KG1 (cell line): ENCODE measurements around the gene EXOC4.
A peak's percentile ranks its signal among the peaks of the same experiment; 100 is the strongest.
"Not testable (repeated sequence)": the region's sequence is repeated elsewhere in the genome, so short reads cannot be mapped to it uniquely, and the experiment has no call there.

Source experiments
- DNase-seq: peaks from one replicate; lab custom pipeline; 2025; lab: John Stamatoyannopoulos, UW

Gene EXOC4

GRCh38 chr7:134071355-134072331, 818.8 kb downstream of the EXOC4 start:
- no peak for DNase-seq

GRCh38 chr7:134073276-134073675, 820.4 kb downstream of the EXOC4 start:
- no peak for DNase-seq

GRCh38 chr7:134075799-134076198, 822.9 kb downstream of the EXOC4 start:
- DNase-seq, result no peak

GRCh38 chr7:134077560-134077959, 824.7 kb downstream of the EXOC4 start:
- not testable (repeated sequence) for DNase-seq

GRCh38 chr7:134078991-134079390, 826.1 kb downstream of the EXOC4 start:
- no peak for DNase-seq

GRCh38 chr7:134081695-134082094, 828.8 kb downstream of the EXOC4 start:
- no peak for DNase-seq

GRCh38 chr7:134083766-134084487, 831.0 kb downstream of the EXOC4 start:
- DNase-seq, result no peak

GRCh38 chr7:134084488-134085144, 831.7 kb downstream of the EXOC4 start:
- no peak for DNase-seq

- no peak for DNase-seq
Measured at GRCh38 chr7:134085311-134085710, 832.4 kb downstream of the EXOC4 start.

GRCh38 chr7:134086998-134087735, 834.3 kb downstream of the EXOC4 start:
- DNase-seq, result no peak

GRCh38 chr7:134088199-134088598, 835.3 kb downstream of the EXOC4 start:
- DNase-seq, result no peak

GRCh38 chr7:134089446-134089845, 836.6 kb downstream of the EXOC4 start:
- no peak for DNase-seq

GRCh38 chr7:134098072-134098471, 845.2 kb downstream of the EXOC4 start:
- DNase-seq, result no peak

GRCh38 chr7:134101716-134102115, 848.8 kb downstream of the EXOC4 start:
- peak; percentile 1 for DNase-seq

- no peak for DNase-seq
Measured at GRCh38 chr7:134104166-134104565, 851.3 kb downstream of the EXOC4 start.

- no peak for DNase-seq
Measured at GRCh38 chr7:134105841-134106240, 853.0 kb downstream of the EXOC4 start.

GRCh38 chr7:134108802-134109201, 855.9 kb downstream of the EXOC4 start:
- DNase-seq, result no peak

- DNase-seq, result no peak
Measured at GRCh38 chr7:134113655-134114054, 860.8 kb downstream of the EXOC4 start.

GRCh38 chr7:134114992-134115391, 862.1 kb downstream of the EXOC4 start:
- no peak for DNase-seq
